ENCODE measurements around the gene SIPA1L3. TPM values are rescaled to one million over a fixed set of nuclear protein-coding genes. Genes with fewer than 3 reads are reported as not detected.

Gene SIPA1L3
- total RNA-seq, 4 donors from 2014 or later, result 50.0 to 69.8 (median 53.6) TPM

DNA sequence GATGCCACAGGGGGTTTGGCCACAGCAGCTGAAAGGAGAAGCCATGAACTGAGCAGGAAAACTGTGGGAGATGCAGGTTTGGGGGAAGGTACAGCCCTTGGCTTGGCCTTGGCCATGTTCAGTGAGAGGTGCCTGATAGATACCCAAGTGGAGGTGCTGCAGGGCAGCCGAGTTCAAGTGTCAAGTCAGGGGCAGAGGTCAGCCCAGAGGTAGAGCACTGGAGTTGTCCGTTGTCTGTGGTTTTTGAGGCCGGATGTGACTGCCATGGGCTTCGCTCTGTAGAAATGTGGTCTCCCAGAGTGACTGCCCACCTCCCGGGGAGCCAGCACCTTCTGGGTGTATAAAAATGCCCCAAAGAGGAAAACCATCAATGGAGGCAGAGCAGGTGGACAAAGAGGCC lies 251.7 kb downstream of the SIPA1L3 start:
- WGBS, 2 donors, result 88 to 94% methylated on average over 5 of the region's 5 CpGs
- TF ChIP-seq POLR2A (IDR thresholded peaks at IDR 0.05), result no peak
- TF ChIP-seq, protein P1, sequence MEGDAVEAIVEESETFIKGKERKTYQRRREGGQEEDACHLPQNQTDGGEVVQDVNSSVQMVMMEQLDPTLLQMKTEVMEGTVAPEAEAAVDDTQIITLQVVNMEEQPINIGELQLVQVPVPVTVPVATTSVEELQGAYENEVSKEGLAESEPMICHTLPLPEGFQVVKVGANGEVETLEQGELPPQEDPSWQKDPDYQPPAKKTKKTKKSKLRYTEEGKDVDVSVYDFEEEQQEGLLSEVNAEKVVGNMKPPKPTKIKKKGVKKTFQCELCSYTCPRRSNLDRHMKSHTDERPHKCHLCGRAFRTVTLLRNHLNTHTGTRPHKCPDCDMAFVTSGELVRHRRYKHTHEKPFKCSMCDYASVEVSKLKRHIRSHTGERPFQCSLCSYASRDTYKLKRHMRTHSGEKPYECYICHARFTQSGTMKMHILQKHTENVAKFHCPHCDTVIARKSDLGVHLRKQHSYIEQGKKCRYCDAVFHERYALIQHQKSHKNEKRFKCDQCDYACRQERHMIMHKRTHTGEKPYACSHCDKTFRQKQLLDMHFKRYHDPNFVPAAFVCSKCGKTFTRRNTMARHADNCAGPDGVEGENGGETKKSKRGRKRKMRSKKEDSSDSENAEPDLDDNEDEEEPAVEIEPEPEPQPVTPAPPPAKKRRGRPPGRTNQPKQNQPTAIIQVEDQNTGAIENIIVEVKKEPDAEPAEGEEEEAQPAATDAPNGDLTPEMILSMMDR (IDR thresholded peaks at IDR 0.05), result no peak
- intact Hi-C loops (cut with DNase I; ENCODE audit: low total_unique reads), result no loop called here

GRCh38 chr19:38162094-38162493 lies 255.1 kb downstream of the SIPA1L3 start:
- TF ChIP-seq, protein P1 (IDR thresholded peaks at IDR 0.05), result no peak
- no peak for TF ChIP-seq POLR2A (IDR thresholded peaks at IDR 0.05)
- WGBS, 2 donors, result 75 to 83% methylated on average over 5 of the region's 5 CpGs
- intact Hi-C loops (cut with DNase I; ENCODE audit: low total_unique reads), result no loop called here
- DNase-seq (ENCODE audit: low spot score in 2 of 2), result no peak
- no peak overlapping the region for H3K4me3 ChIP-seq (ENCODE audit: low read depth, poor library complexity, severe bottlenecking)

More for the DNA sequence above, 251.7 kb downstream of the SIPA1L3 start:
- no peak overlapping the region for H3K4me3 ChIP-seq (ENCODE audit: low read depth, poor library complexity, severe bottlenecking)
- DNase-seq (ENCODE audit: low spot score in 2 of 2), result no peak

DNA sequence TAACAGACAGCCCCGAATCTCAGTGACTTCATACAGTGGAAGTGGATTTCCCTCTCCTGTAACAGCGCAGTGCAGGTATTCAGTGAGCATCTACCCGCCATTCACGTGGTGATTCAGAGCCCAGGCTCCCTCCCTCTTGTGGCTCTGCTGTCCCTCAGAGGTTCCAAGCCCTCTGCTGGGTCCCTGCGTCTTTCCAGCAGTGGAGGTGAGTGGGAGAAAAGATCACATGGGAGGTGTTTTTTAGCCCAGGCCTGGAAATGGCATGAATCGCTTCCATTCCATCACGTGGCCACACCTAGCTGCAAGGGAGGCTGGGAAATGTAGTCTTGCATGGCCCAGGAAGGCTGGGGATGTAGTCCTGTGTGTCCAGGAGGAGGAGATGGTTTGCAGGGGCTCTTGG lies 255.6 kb downstream of the SIPA1L3 start:
- WGBS, 2 donors, result 96 to 99% methylated on average over 7 of the region's 7 CpGs
- intact Hi-C loops (cut with DNase I; ENCODE audit: low total_unique reads), result no loop called here
- no peak overlapping the region for H3K4me3 ChIP-seq (ENCODE audit: low read depth, poor library complexity, severe bottlenecking)
- TF ChIP-seq POLR2A (IDR thresholded peaks at IDR 0.05), result no peak
- TF ChIP-seq, protein P1 (IDR thresholded peaks at IDR 0.05), result no peak
- DNase-seq (ENCODE audit: low spot score in 2 of 2), result no peak

- H3K4me3 ChIP-seq (ENCODE audit: low read depth, poor library complexity, severe bottlenecking), result no peak overlapping the region
- no peak for TF ChIP-seq POLR2A (IDR thresholded peaks at IDR 0.05)
- TF ChIP-seq, protein P1 (IDR thresholded peaks at IDR 0.05), result no peak
- DNase-seq (ENCODE audit: low spot score in 2 of 2), result no peak
- 94 to 95% methylated on average over 23 of the region's 23 CpGs for WGBS, 2 donors
- intact Hi-C loops (cut with DNase I; ENCODE audit: low total_unique reads), result no loop called here
These were observed 256.6 kb downstream of the SIPA1L3 start for GRCh38 chr19:38163419-38164290.

GRCh38 chr19:38164526-38164925 lies 257.5 kb downstream of the SIPA1L3 start:
- intact Hi-C loops (cut with DNase I; ENCODE audit: low total_unique reads), result no loop called here

More at GRCh38 chr19:38164526-38164925, 257.5 kb downstream of the SIPA1L3 start:
- no peak for DNase-seq (ENCODE audit: low spot score in 2 of 2)
- H3K4me3 ChIP-seq (ENCODE audit: low read depth, poor library complexity, severe bottlenecking), result no peak overlapping the region
- TF ChIP-seq, protein P1 (IDR thresholded peaks at IDR 0.05), result no peak
- no peak for TF ChIP-seq POLR2A (IDR thresholded peaks at IDR 0.05)
- 96 to 98% methylated on average over 25 of the region's 25 CpGs for WGBS, 2 donors

Data from lower leg skin (tissue), 4 donors.